OCI-LY1 (cell line): ENCODE measurements around the gene PWP2.
"Not testable (repeated sequence)": the region's sequence is repeated elsewhere in the genome, so short reads cannot be mapped to it uniquely, and the experiment has no call there.

Source experiments
- H2AFZ ChIP-seq: fragments of 200-600 bp; sonication (generic), shearing (Covaris generic); 2 replicates; pipeline ENCODE4 v1.6.0; 2014; ENCODE audit warnings: antibody characterized with exemption, mild to moderate bottlenecking, low read length
- H3F3A ChIP-seq: fragments of 200-600 bp; sonication (generic), shearing (Covaris generic); 2 replicates; pipeline ENCODE4 v1.6.0; 2014; ENCODE audit warnings: mild to moderate bottlenecking, antibody characterized with exemption, low read length, moderate library complexity; ENCODE audit not compliant: insufficient read depth
- H3K27ac ChIP-seq: fragments of 200-600 bp; sonication (generic); 2 replicates; pipeline ENCODE4 v1.5.1; 2014; ENCODE audit warnings: low read length, mixed run types, mild to moderate bottlenecking, low read depth; ENCODE audit not compliant: poor library complexity, severe bottlenecking
- H3K27me3 ChIP-seq: fragments of 200-600 bp; sonication (generic); 2 replicates; pipeline ENCODE4 v1.6.0; 2014; ENCODE audit warnings: antibody characterized with exemption, mild to moderate bottlenecking, low read length, moderate library complexity; ENCODE audit not compliant: insufficient read depth
- H3K36me3 ChIP-seq: fragments of 200-600 bp; sonication (generic); 2 replicates; pipeline ENCODE4 v1.6.1; 2014; ENCODE audit warnings: mild to moderate bottlenecking, antibody characterized with exemption, low read length, moderate library complexity, mixed read lengths; ENCODE audit not compliant: insufficient read depth
- H3K4me1 ChIP-seq: fragments of 200-600 bp; sonication (generic); 2 replicates; pipeline ENCODE4 v1.5.1; 2014; ENCODE audit warnings: mild to moderate bottlenecking, low read length, moderate library complexity; ENCODE audit not compliant: insufficient read depth, severe bottlenecking
- H3K4me2 ChIP-seq: fragments of 200-600 bp; sonication (generic), shearing (Covaris generic); 2 replicates; pipeline ENCODE4 v1.6.1; 2014; ENCODE audit warnings: low read length
- H3K4me3 ChIP-seq: fragments of 200-600 bp; sonication (generic); 2 replicates; pipeline ENCODE4 v1.5.1; 2014; ENCODE audit warnings: low read length, low read depth, mild to moderate bottlenecking, mixed read lengths; ENCODE audit not compliant: poor library complexity, severe bottlenecking
- H3K79me2 ChIP-seq: fragments of 200-600 bp; shearing (Covaris generic); 2 replicates; pipeline ENCODE4 v1.6.1; 2016; ENCODE audit warnings: mixed run types, low read length, mixed read lengths; ENCODE audit not compliant: insufficient read depth
- H3K9ac ChIP-seq: fragments of 200-600 bp; sonication (generic), shearing (Covaris generic); 2 replicates; pipeline ENCODE4 v1.6.1; 2014; ENCODE audit warnings: mild to moderate bottlenecking, low read length, mixed read lengths
- H3K9me2 ChIP-seq: fragments of 200-600 bp; sonication (generic), shearing (Covaris generic); 2 replicates; pipeline ENCODE4 v1.6.1; 2014; ENCODE audit warnings: low read depth, mild to moderate bottlenecking, low read length, mixed read lengths
- H3K9me3 ChIP-seq: fragments of 200-600 bp; shearing (Covaris generic); 2 replicates; pipeline ENCODE4 v1.6.1; 2014; ENCODE audit warnings: low read length, mixed read lengths
- H4K20me1 ChIP-seq: fragments of 200-600 bp; sonication (generic), shearing (Covaris generic); 2 replicates; pipeline ENCODE4 v1.6.0; 2016; ENCODE audit warnings: mild to moderate bottlenecking, low read length; ENCODE audit not compliant: insufficient read depth

The PWP2 gene

GRCh38 chr21:44163167-44163653 is 56.0 kb downstream of the PWP2 start:
- H3K79me2 ChIP-seq, H3K9ac ChIP-seq, H3K9me3 ChIP-seq, H3F3A ChIP-seq, H3K27ac ChIP-seq, H3K4me1 ChIP-seq, H3K9me2 ChIP-seq, H4K20me1 ChIP-seq, H2AFZ ChIP-seq, H3K27me3 ChIP-seq, H3K4me2 ChIP-seq, H3K36me3 ChIP-seq, H3K4me3 ChIP-seq: not testable (repeated sequence)

GRCh38 chr21:44165933-44166332 is 58.7 kb downstream of the PWP2 start:
- H4K20me1 ChIP-seq, H3K4me2 ChIP-seq, H3F3A ChIP-seq, H3K36me3 ChIP-seq, H3K79me2 ChIP-seq, H2AFZ ChIP-seq, H3K4me1 ChIP-seq, H3K27me3 ChIP-seq, H3K27ac ChIP-seq, H3K4me3 ChIP-seq, H3K9ac ChIP-seq, H3K9me3 ChIP-seq, H3K9me2 ChIP-seq: not testable (repeated sequence)

- not testable (repeated sequence) for H3K9me2 ChIP-seq, H3K27me3 ChIP-seq, H3K4me3 ChIP-seq, H3K36me3 ChIP-seq, H3K4me1 ChIP-seq, H3K9me3 ChIP-seq, H3K9ac ChIP-seq, H3K27ac ChIP-seq, H2AFZ ChIP-seq, H4K20me1 ChIP-seq, H3K79me2 ChIP-seq, H3K4me2 ChIP-seq, H3F3A ChIP-seq
These were observed 60.3 kb downstream of the PWP2 start for GRCh38 chr21:44167527-44167926.

GRCh38 chr21:44170326-44170725 is 63.1 kb downstream of the PWP2 start:
- H3K9ac ChIP-seq, H3K27me3 ChIP-seq, H3K79me2 ChIP-seq, H3K9me3 ChIP-seq, H3K27ac ChIP-seq, H3K4me2 ChIP-seq, H3K4me3 ChIP-seq, H3K4me1 ChIP-seq, H3K9me2 ChIP-seq, H3K36me3 ChIP-seq, H2AFZ ChIP-seq, H4K20me1 ChIP-seq, H3F3A ChIP-seq: not testable (repeated sequence)

- H3F3A ChIP-seq, H3K27me3 ChIP-seq: not testable (repeated sequence)
These were observed 63.7 kb downstream of the PWP2 start for GRCh38 chr21:44170863-44171262.

GRCh38 chr21:44171962-44172572 is 64.9 kb downstream of the PWP2 start:
- not testable (repeated sequence) for H3K9me2 ChIP-seq, H3K4me1 ChIP-seq, H3K79me2 ChIP-seq, H4K20me1 ChIP-seq, H3K9ac ChIP-seq, H3K36me3 ChIP-seq, H3F3A ChIP-seq, H3K9me3 ChIP-seq, H3K27ac ChIP-seq, H3K4me2 ChIP-seq, H3K4me3 ChIP-seq, H2AFZ ChIP-seq, H3K27me3 ChIP-seq

More at GRCh38 chr21:44170863-44171262, 63.7 kb downstream of the PWP2 start:
- not testable (repeated sequence) for H3K9me2 ChIP-seq, H3K4me1 ChIP-seq, H3K4me3 ChIP-seq, H3K36me3 ChIP-seq, H3K4me2 ChIP-seq, H2AFZ ChIP-seq, H4K20me1 ChIP-seq, H3K9ac ChIP-seq, H3K9me3 ChIP-seq, H3K27ac ChIP-seq, H3K79me2 ChIP-seq

- not testable (repeated sequence) for H3K4me1 ChIP-seq
These were observed 65.5 kb downstream of the PWP2 start for GRCh38 chr21:44172741-44173140.

GRCh38 chr21:44175189-44175588 is 68.0 kb downstream of the PWP2 start:
- not testable (repeated sequence) for H2AFZ ChIP-seq, H3K4me1 ChIP-seq, H3K36me3 ChIP-seq, H4K20me1 ChIP-seq, H3K27ac ChIP-seq, H3K27me3 ChIP-seq, H3K79me2 ChIP-seq, H3K9ac ChIP-seq, H3K9me2 ChIP-seq, H3F3A ChIP-seq, H3K4me2 ChIP-seq, H3K9me3 ChIP-seq, H3K4me3 ChIP-seq

More at GRCh38 chr21:44172741-44173140, 65.5 kb downstream of the PWP2 start:
- H2AFZ ChIP-seq, H3K9ac ChIP-seq, H3K27ac ChIP-seq, H3K27me3 ChIP-seq, H4K20me1 ChIP-seq, H3K79me2 ChIP-seq, H3F3A ChIP-seq, H3K4me3 ChIP-seq, H3K4me2 ChIP-seq, H3K9me2 ChIP-seq, H3K36me3 ChIP-seq, H3K9me3 ChIP-seq: not testable (repeated sequence)
